ENCODE measurements around the gene SLC16A3. TPM values are rescaled to one million over a fixed set of nuclear protein-coding genes. Genes with fewer than 3 reads are reported as not detected.
A peak's percentile ranks its signal among the peaks of the same experiment; 100 is the strongest.

Gene SLC16A3
- total and polyA plus RNA-seq, 9 of the 15 experiments (the other 6 are each of a cell fraction or from before 2014, with no cell fraction given), result 0.11 to 5.4 (median 1.2) TPM; not detected in 2

- H3K4me3 ChIP-seq, result no peak overlapping the region; the same call in 1 of the 2 replicates
- 15% methylated on average over 21 of the region's 21 CpGs for WGBS (ENCODE audit: insufficient coverage, low coverage, missing lambda C conversion rate)
- in situ Hi-C loops (cut with MboI) (no loop called here), intact Hi-C loops (cut with micrococcal nuclease) (no loop called here)
- FAIRE-seq (peak; percentile 89), DNase-seq (ENCODE audit: extremely low read depth in 1 of 4, low spot score in 3 of 4) (peak in 3 of 4 experiments; percentile 45 to 83 (median 69)), ATAC-seq (peak; percentile 92)
- no TSS peak for BruUV-seq (replicated peaks)
- H4K20me1 ChIP-seq (replicated peaks; ENCODE audit: control insufficient read depth, insufficient read depth, low read length), result peaks cover 68% of the 10 kb centered on the region
- peaks cover 94% of the 10 kb centered on the region for H3K36me3 ChIP-seq (ENCODE audit: control insufficient read depth, insufficient read depth, low read length)
- H3K27me3 ChIP-seq (ENCODE audit: control insufficient read depth in 2 of 2, insufficient read depth in 2 of 2, low read length in 2 of 2), result no peaks in the 10 kb centered on the region
- H3K4me1 ChIP-seq (replicated peaks in 1 of 2; ENCODE audit: control insufficient read depth in 2 of 2, insufficient read depth in 2 of 2, low read length in 2 of 2), result peaks cover 41 to 57% of the 10 kb centered on the region in 2 experiments
- peaks cover 16% of the 10 kb centered on the region for H3K9me1 ChIP-seq (ENCODE audit: control insufficient read depth, insufficient read depth, low read length)
- ChIA-PET CTCF (ENCODE audit: low intra/inter-chr PET ratio) (no interaction called here), POLR2A (interaction anchor here (0.5 to 2.7 kb wide), 9 partner anchors 8 to 660 kb away, joined by 3 to 20 read pairs (median 3); no protein-coding TSS in a partner anchor)
- H3K27ac ChIP-seq (ENCODE audit: extremely low read depth, low read depth, low read length), result peak overlapping the region; percentile 75
- no peaks in the 10 kb centered on the region for H3K9me3 ChIP-seq (replicated peaks; ENCODE audit: control insufficient read depth, insufficient read depth, low read depth, low read length)
- peak overlapping the region; percentile 45 to 93 for H3K9ac ChIP-seq (ENCODE audit: insufficient read depth in 1 of 2, low read depth in 2 of 2, low read length in 2 of 2)
- peak overlapping the region; percentile 74 for H3K4me2 ChIP-seq (ENCODE audit: insufficient read depth, low read length)
- peaks cover 97% of the 10 kb centered on the region for H3K79me2 ChIP-seq (ENCODE audit: control insufficient read depth, insufficient read depth, low read length)
- H2AFZ ChIP-seq (ENCODE audit: low read depth, low read length), result no peak overlapping the region
- TF ChIP-seq SMARCA4 (IDR thresholded peaks at IDR 0.05), result peak; percentile 38; the same call in 1 of the 2 replicates
- peak; percentile 72 for TF ChIP-seq HMBOX1 (IDR thresholded peaks at IDR 0.05)
- peak; percentile 87; the same call in 1 of the 2 replicates for TF ChIP-seq ATF7 (IDR thresholded peaks at IDR 0.05)
- TF ChIP-seq CREM (IDR thresholded peaks at IDR 0.05; ENCODE audit: low read depth), result peak; percentile 72; the same call in 1 of the 2 replicates
- TF ChIP-seq ZNF395 (CRISPR knock-in tag; IDR thresholded peaks at IDR 0.05), result 0 out of 2 replicates have a peak, but pooled peaks have one; percentile 45
- 0 out of 6 replicates have a peak, but pooled peaks of 1 of the 3 experiments have one; percentile 24 for TF ChIP-seq CTCF (IDR thresholded peaks at IDR 0.05 in 2 of 3, conservative IDR thresholded peaks at IDR 0.05 in 1 of 3; ENCODE audit: insufficient read depth in 2 of 3, low read depth in 1 of 3, low read length in 3 of 3)
- TF ChIP-seq ZBTB33 (CRISPR knock-in tag; IDR thresholded peaks at IDR 0.05), result 0 out of 2 replicates have a peak, but pooled peaks have one; percentile 15
- TF ChIP-seq ZNF146 (CRISPR knock-in tag; IDR thresholded peaks at IDR 0.05; ENCODE audit: unreplicated experiment), result no peak
- TF ChIP-seq CTBP1 (IDR thresholded peaks at IDR 0.05; ENCODE audit: borderline replicate concordance), result peak; percentile 31; the same call in 1 of the 2 replicates
Measured at GRCh38 chr17:82267575-82268379, 38.9 kb downstream of the SLC16A3 start.
